ELR (cell line): Measurements from ENCODE around the gene PCK1.

Source experiments
- DNase-seq: peaks from one replicate; pipeline ENCODE4 v3.0.0-alpha.2; 2015; ENCODE audit warnings: low read depth

Gene PCK1

DNA sequence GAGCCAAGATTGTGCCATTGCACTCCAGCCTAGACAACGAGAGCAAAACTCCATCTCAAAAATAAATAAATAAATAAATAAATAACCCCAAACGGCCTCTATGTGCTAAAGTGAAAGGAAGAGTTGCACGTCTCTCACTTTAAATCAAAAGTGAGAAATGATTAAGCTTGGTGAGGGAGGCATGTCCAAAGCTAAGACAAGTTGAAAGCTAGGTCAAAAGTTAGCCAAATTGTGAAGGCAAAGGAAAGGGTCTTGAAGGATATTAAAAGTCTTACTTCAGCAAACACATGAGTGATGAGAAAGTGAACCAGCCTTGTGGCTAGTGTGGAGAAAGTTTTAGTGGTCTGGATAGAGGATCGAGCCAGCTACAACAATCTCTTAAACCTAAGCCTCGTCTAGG is 45.0 kb downstream of the PCK1 start:
- no peak for DNase-seq

DNA sequence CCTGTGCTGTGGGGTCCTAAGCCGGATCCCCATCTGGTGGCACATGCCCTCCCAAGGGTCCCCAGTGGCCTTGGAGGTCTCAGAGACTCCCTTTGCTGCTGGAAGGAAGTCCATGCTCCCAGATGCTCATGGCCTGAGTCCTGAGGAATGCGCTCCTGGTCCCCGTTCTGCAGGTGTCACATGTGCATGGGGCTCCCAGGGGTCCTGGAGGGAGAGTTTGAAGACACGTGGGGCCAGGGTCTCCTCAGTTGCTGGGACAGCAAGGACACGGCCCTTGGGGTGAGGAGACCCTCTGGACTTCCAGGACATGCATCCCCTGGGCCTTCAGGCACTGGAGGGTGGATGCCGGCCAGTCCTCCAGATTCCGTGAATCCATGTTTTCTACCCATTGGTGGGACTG is 47.6 kb downstream of the PCK1 start:
- DNase-seq: no peak

DNA sequence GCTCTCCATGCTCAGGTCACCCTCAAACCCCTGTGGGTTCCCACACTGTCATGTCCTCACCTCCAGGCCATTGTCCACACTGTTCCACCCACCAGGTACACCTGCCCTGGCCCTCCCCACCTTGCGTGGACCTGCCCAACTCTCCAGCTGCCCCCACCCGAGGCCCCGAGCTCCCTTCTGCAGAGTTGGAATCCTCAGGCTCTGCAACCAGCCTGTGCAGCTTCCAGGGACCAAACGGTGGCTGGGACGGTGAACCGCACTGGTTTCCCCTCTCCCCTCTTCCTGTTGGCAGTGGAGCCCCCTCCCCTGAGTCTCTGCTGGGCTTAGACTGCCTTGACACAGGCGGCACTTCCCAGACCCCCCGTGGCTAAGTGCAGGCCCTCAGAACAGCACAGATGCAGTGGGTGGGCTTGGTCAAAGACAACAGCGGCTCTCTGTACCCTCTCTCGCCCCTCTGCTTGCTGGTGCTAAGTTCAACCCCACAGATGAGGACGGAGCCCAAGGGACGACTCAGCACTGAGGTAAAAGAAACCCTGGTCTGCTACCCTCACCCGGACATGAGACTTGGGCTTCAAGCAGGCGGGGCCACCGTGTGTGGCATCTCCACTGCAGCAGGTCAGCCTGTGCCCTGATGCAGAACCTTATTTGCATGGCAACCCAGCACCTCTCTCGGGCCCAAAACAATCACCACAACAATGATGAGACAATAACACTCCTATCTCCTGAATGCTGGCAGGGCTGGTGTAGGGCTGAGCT is 48.4 kb downstream of the PCK1 start:
- DNase-seq: no peak

DNA sequence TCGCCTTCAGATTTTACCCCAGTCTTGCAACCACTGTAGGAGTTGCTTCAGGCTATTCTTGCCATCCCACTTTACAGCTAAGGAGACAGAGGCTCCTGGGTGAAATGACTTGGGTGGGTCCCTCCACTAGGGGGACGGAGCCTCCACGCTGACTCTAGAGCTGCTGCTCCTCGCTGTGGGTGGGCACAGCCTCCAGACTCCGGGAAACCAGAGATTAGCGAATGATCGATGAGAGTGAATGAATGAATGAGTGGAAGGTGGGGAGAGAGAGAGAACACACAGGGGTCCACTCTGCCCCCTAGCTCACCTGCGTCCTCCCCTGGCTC is 48.9 kb downstream of the PCK1 start:
- no peak for DNase-seq

DNA sequence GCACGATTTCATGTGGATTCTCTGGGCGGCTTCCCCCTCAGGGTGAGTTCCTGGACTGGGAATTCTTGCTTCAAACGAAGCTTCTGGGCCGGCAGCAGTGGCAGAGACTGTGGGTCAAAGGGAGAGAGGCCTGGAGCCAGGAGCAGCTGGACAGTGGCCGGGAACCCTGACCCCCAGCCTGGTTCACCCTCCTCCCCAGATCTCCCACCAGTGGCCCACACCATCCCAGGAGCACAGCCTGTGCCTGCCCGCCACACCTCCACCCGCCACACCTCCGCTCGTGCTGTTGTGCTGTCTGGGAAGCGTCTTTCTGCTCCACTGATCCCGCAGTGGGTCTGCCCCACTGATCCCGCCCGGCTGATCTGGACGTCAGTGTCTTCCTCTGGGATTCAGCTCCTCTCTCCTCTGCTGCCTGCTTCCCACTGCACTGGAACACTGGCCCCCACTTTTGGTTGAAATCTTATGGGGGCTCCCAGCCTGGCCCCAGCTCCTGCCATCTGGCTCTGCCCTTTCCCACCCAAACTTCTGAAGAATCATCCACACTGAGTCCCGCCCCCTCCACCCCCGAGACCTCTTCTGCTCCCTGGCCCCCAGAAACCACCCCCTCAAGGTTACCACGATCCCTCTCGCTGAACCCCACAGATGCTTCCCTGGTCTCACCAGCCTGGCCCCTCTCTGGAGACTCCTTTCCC is 49.5 kb downstream of the PCK1 start:
- no peak for DNase-seq

DNA sequence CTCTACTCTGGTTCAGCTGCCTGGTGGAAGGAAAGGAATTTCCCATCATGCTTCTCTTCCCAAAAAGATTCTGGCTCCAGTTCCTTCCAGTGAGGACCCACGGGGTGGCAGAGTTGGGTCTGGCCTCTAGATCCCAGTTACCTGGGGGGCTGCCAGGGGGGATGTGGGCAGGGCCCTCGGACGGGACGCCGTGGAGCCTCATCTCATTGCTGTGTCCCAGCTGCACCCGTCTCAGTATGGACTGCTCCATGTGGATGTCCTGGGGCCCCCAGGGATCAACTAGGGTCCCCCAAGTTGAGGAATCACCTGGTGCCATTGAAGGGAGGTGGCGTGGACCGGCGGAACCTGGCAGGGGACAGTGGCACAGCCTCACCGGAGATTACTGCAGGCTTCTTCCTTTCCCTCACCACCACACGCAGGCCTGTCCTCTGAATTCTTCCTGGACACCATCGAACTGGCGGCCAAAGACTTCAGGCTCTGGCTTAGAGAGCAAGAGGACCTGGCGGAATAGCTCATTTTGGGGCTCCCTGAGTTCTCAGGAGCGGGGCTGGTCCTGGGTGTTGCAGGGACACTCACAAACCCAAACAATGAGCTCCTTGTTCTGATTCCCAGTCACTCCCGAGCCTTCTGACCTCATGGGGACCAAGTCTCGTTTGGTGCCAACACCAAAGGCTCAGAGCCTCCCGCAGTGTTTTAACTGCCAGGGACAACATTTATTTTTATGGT is 50.8 kb downstream of the PCK1 start:
- no peak for DNase-seq

DNA sequence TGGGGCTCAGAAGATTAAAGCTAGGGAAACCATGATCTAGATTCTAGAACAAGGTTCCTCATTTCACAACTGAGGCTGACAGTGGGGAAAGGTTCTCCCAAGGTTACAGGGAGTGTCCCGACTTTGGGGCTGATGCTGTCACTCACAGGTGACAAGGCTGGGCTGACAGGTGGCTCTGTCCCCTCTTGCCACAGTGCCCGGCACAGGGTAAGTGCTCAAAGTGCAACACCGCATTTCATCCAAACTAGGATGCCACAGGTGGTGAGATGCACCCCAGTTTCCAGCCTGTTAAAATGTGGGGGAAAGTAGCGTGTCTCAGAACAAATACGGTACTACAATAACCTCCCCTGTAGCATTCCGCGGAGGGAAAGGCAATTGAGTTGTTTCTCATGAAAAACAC is 51.5 kb downstream of the PCK1 start:
- DNase-seq: no peak

DNA sequence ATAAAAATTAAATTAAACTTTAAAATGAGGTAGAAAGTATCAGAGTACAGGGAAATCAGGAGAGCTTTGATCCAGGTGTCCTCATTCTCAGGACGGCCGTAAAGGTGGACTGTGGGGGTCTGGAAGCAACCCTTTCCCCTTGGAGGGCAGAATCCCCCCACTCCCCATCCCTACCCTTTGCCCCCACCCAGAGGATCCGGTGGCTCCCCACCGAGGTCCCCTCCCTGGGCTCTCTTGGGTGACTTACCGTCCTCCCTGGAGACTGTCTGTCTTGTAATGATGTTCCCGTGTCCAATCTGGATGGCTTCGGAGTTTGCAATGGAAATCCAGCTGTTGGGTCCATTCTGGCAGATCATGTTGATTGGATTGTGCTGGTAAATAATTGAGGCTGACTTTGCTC is 52.0 kb downstream of the PCK1 start:
- no peak for DNase-seq

DNA sequence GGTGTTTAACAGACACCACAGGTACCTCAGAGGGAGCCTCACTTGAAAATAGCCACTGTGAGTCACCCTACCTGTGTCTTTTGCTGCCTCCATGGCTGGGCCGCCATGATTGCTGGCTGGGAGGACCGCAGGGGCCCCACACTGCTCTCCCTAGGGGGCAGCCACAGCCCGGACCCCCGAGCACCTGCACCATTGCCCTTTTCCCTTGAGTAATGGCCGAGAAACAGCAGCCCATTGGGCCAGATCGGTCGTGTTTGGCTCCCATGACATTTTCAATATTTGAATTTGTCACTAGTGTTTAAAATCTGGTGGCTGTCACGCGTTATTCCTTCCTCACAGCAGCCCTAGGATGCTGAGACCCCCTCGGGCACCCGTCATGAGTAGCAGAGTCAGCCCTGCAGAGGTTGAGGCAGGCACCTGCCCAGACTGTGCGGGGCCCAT is 52.6 kb downstream of the PCK1 start:
- no peak for DNase-seq

DNA sequence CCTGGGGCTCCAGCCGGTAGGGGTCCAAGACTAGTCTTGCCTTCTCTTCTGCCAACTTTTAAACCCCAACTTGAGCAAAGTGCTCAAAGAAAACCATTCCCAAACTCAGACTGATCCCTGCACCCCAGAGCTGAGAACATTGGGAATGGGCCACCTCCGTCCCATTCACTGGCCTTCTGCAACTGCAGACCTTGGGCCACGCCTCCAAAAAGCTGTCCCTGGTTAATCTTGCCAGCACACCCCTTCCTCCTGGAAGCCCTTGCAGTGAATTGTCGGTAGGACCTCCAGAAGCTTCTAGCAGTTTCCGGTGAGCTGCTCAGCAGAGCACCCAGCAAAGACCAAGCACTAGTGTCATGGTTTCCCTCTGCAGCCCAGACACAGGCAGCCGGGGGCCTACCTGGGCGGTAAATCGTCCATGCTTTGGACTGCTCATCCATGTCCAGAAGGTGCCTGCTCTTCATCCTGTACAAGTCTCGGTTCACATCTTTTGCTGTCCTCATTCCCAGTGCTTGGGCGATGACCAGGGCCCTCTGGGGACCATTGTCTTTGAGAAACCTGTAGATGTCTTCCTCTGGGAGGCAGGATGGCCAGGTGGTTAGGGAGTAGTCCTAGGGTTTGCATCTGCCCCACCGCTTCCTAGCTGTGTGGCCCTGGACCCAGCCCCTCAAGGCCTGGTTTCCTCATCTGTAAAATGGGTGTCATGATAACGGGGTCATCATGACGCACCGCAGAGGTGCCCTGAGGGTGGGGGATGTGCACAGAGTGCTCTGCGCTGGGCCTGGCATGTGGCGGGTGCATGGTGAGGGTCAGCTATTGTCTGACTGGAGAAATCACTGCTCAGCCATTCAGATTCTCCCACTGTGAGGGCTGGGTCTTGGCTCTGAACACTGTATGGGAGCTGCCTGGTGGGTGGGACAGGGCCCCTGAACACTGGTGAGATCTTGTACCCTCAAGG is 53.9 kb downstream of the PCK1 start:
- no peak for DNase-seq

DNA sequence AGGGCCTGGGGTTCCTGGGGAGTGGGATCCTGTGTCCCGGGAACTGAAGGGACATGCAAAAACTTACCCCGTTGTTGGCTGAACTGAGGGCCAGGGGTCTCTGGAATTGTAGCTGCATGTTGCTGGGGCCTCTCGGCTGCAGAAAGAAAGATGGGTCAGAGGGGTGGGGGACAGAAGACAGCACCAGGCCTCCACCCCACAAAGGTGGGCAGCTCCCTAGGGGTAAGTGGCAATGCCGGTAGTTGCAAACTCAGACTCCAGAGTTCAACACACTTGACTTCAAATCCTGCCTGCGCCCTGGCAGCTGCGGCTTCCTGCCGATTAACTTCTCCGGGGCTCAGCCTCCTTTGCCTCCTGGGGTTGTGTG is 54.5 kb downstream of the PCK1 start:
- no peak for DNase-seq

DNA sequence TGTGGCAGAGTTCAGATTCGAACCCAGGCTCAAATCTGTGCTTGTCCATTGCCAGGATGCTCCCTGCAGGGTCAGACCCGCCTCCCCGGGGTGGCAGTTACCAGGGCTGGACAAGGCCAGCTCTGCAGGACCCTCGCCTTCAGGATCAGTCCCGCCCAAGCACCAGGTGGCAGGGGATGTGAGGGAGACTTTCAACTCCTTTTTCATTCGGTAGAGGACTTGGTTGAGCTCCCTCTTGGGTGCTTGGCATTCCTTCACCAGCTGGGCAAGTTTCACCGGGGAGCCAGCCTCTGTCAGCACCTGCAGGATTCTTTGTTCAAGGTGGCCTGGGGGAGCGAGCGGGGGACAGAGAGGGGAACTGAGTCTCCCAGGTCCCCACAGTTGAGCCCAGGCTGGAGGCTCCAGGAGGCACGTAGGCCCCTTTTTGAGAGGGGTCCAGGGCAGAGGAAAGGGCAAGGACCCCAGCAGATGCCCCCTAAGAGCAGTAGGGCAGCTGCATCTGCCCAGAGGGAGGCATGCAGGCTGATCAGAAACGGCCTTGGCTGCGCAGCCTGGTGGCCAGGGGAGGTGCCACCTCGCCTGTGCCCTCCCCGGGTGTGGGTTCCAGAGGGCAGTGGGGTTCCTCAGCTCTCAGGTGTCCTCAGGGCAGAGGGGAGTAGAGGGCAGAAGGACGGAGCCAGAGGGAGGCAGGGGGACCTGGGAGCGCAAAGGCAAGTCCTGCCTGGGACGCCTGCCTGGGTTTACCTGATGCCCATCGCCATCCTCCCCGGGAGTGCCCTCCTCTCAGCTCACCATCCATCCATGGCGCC is 55.4 kb downstream of the PCK1 start:
- DNase-seq: no peak

DNA sequence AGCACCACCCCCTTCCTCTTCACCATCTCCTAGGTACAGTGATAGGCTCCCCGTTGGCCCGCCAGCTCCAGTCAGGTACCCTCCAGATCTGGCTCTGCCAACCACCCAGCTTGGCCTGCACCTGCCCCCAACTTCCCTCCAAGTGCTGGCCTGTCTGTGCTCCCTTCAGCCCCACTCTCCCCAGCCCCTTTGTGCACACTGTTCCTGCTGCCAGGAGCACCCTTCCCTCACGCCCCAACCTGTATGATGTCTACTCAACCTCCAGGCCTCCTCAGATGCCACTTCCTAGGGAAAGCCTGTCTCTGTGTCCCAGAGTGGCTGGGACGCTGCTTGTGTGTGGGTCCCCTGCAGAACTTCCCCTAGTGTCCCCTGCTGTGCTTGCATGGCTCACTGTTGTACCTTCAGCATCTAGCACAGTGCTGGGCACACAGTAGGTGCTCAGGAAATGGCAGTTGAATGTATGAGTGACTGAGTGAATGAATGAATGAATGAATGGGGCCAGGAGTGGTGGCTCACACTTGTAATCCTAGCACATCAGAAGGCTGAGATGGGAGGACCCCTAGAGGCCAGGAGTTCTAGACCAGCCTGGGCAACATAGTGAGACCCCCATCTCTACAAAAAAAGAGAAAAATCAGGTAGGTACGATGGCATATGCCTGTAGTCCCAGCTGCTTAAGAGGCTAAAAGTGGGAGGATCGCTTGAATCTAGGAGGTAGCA is 56.3 kb downstream of the PCK1 start:
- no peak for DNase-seq
